Osteoblast (primary cell): ENCODE results near the gene RTCB. TPM values are rescaled to one million over a fixed set of nuclear protein-coding genes. Genes with fewer than 3 reads are reported as not detected.

Experiments used
- DNase-seq: peaks from one replicate; pipeline ENCODE4 v3.0.0; 2011; ENCODE audit warnings: low spot score, mixed read lengths; ENCODE audit not compliant: insufficient read length; ENCODE audit errors: missing footprints
- H2AFZ ChIP-seq: 2 replicates; pipeline ENCODE4 v1.6.0; 2011; ENCODE audit warnings: mild to moderate bottlenecking, low read length
- H3K27ac ChIP-seq: 2 replicates; pipeline ENCODE4 v1.5.1; 2011; ENCODE audit warnings: mild to moderate bottlenecking, low read depth, low read length, moderate library complexity
- H3K27me3 ChIP-seq: 2 replicates; pipeline ENCODE4 v1.6.0; 2012; ENCODE audit warnings: mild to moderate bottlenecking, control low read depth, inconsistent platforms, low read length, moderate library complexity; ENCODE audit not compliant: insufficient read depth
- H3K36me3 ChIP-seq: 2 replicates; pipeline ENCODE4 v1.5.1; 2011; ENCODE audit warnings: mild to moderate bottlenecking, low read length, control low read depth, moderate library complexity; ENCODE audit not compliant: insufficient read depth
- H3K4me1 ChIP-seq: 2 replicates; pipeline ENCODE4 v1.5.1; 2011; ENCODE audit warnings: mild to moderate bottlenecking, low read length, control low read depth, moderate library complexity; ENCODE audit not compliant: insufficient read depth
- H3K4me2 ChIP-seq: 2 replicates; pipeline ENCODE4 v1.6.0; 2011; ENCODE audit warnings: mild to moderate bottlenecking, low read length; ENCODE audit not compliant: insufficient read depth
- H3K4me3 ChIP-seq: fragments of 200-600 bp; sonication (generic); 3 replicates; pipeline ENCODE4 v1.5.1; 2012; ENCODE audit warnings: mild to moderate bottlenecking, low read length, inconsistent platforms; ENCODE audit not compliant: insufficient read depth
- H3K79me2 ChIP-seq: 2 replicates; pipeline ENCODE4 v1.6.0; 2012; ENCODE audit warnings: mild to moderate bottlenecking, low read length, control low read depth, inconsistent platforms; ENCODE audit not compliant: insufficient read depth
- H3K9me3 ChIP-seq: 2 replicates; pipeline ENCODE4 v1.5.1; 2011; ENCODE audit warnings: low read depth, low read length, control low read depth
- H4K20me1 ChIP-seq: 2 replicates; pipeline ENCODE4 v1.6.0; 2012; ENCODE audit warnings: mild to moderate bottlenecking, low read length, control low read depth; ENCODE audit not compliant: insufficient read depth
- total RNA-seq: library from RNA; depleted of rRNA; stranded (reverse); fragments of >200 nt; gene quantifications from 2 replicates; pipeline ENCODE4 v1.2.3, GENCODE V29; 2012
- TF ChIP-seq, protein P1 (sequence below): IDR thresholded peaks from 2 replicates; pipeline ENCODE4 v1.5.1; 2011; ENCODE audit warnings: mild to moderate bottlenecking, low read depth, low read length, moderate library complexity; ENCODE audit errors: extremely low read depth

The RTCB gene
- total RNA-seq, 1 donor = 107 TPM

DNA sequence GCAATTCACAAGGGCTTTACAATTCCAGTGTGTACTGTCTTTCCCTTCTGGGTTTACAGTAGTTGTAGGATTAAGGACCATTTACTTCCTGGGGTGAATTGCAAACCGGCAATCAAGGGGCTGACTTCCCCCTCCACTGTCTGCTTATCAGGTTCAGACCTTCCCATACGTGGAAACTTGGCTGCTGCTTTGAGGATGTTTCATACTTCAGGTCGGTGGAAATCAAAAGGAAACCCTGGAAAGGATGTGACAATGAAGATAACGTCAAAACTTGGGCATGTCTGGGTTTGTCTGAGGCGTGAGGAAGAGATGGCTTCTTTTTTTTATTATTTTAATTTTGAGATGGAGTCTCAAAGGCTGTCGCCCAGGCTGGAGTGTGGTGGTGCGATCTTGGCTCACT lies 2.1 kb upstream of the RTCB start:
- no peak overlapping the region for H2AFZ ChIP-seq
- no peak for DNase-seq

DNA sequence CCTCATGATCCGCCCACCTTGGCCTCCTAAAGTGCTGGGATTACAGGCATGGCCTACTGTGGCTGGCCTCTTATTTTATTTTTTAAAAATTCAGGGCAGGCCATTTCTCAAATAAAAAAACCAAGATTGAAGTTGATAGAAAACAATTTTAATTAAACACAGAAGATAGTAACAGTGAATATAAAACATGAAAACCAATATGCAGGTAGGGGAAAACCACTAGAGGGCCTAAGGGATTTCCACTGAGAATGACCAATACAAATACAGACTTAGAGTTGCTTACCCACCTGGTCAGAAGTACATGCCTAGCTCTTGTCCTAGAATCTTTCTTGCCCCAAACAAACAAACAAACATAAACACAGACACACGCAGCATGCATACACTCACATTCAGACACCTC lies 1.7 kb upstream of the RTCB start:
- no peaks in the 10 kb centered on the region for H4K20me1 ChIP-seq
- H3K4me1 ChIP-seq = peaks cover 16% of the 10 kb centered on the region
- TF ChIP-seq, protein P1, sequence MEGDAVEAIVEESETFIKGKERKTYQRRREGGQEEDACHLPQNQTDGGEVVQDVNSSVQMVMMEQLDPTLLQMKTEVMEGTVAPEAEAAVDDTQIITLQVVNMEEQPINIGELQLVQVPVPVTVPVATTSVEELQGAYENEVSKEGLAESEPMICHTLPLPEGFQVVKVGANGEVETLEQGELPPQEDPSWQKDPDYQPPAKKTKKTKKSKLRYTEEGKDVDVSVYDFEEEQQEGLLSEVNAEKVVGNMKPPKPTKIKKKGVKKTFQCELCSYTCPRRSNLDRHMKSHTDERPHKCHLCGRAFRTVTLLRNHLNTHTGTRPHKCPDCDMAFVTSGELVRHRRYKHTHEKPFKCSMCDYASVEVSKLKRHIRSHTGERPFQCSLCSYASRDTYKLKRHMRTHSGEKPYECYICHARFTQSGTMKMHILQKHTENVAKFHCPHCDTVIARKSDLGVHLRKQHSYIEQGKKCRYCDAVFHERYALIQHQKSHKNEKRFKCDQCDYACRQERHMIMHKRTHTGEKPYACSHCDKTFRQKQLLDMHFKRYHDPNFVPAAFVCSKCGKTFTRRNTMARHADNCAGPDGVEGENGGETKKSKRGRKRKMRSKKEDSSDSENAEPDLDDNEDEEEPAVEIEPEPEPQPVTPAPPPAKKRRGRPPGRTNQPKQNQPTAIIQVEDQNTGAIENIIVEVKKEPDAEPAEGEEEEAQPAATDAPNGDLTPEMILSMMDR = peak; percentile 49
- no peak overlapping the region for H3K4me3 ChIP-seq
- H3K36me3 ChIP-seq = no peaks in the 10 kb centered on the region
- H3K4me2 ChIP-seq = no peak overlapping the region
- H3K27me3 ChIP-seq = peaks cover 11% of the 10 kb centered on the region
- H3K27ac ChIP-seq = no peak overlapping the region
- no peak for DNase-seq
- peaks cover 31% of the 10 kb centered on the region for H3K79me2 ChIP-seq
- no peak overlapping the region for H2AFZ ChIP-seq
- H3K9me3 ChIP-seq = no peaks in the 10 kb centered on the region

More for the DNA sequence above, 2.1 kb upstream of the RTCB start:
- Histone ChIP-seq H3K36me3 (no peaks in the 10 kb centered on the region), H3K4me1 (peaks cover 16% of the 10 kb centered on the region), H3K27ac (no peak overlapping the region), H4K20me1 (no peaks in the 10 kb centered on the region), H3K27me3 (peaks cover 15% of the 10 kb centered on the region), H3K9me3 (no peaks in the 10 kb centered on the region), H3K4me3 (no peak overlapping the region), H3K4me2 (no peak overlapping the region), H3K79me2 (peaks cover 27% of the 10 kb centered on the region)
- TF ChIP-seq, protein P1 = no peak

DNA sequence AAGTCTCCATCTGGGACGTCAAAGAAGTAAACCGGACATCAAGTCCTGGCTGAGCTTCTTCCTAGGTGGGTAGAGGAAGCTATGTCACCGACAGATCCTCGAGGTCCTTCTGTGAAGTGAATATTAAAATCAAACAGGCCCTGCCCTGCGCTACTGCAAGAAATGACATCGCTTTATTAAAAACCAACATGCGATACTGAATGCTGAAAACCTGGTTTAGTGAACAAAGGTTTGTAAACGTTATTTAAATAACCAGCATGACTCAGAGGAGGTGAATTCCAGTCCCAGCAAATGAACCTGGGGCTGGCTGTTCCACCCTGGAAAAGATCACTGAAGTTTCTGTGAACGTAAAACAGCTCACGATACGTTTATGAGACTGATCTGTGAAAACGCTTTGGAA lies 645 bp downstream of the RTCB start:
- DNase-seq = no peak
- Histone ChIP-seq H3K79me2 (peaks cover 47% of the 10 kb centered on the region), H3K4me2 (peak overlapping the region; percentile 98), H3K4me1 (peaks cover 16% of the 10 kb centered on the region), H3K27me3 (peaks cover 2% of the 10 kb centered on the region), H3K9me3 (no peaks in the 10 kb centered on the region), H4K20me1 (no peaks in the 10 kb centered on the region), H3K27ac (peak overlapping the region; percentile 77), H2AFZ (peak overlapping the region; percentile 90), H3K36me3 (peaks cover 21% of the 10 kb centered on the region), H3K4me3 (peak overlapping the region; percentile 95)
- TF ChIP-seq, protein P1 = no peak

DNA sequence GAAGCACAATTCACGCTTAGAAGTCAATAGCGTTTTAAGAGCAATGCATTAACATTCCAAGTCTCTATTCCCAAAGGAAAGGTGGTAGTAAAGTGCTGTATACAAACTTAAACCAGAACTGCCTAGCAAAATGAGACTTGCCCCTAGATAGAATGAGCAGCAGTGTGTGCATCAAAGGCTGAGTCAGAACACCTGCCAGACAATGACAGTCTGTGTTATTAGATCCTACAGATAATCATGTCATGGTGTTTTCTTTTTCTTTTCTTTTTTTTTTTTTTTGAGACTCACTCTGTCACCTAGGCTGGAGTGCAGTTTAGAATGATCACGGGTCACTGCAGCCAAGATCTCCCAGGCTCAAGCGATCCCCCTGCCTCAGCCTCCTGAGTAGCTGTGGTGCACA lies 1.6 kb downstream of the RTCB start:
- peaks cover 16% of the 10 kb centered on the region for H3K4me1 ChIP-seq
- no peaks in the 10 kb centered on the region for H4K20me1 ChIP-seq
- H3K27me3 ChIP-seq = no peaks in the 10 kb centered on the region
- H3K36me3 ChIP-seq = peaks cover 31% of the 10 kb centered on the region
- no peaks in the 10 kb centered on the region for H3K9me3 ChIP-seq
- TF ChIP-seq, protein P1 = no peak
- H3K79me2 ChIP-seq = peaks cover 47% of the 10 kb centered on the region
- H3K4me3 ChIP-seq = no peak overlapping the region
- no peak for DNase-seq
- H3K27ac ChIP-seq = peak overlapping the region; percentile 77
- H3K4me2 ChIP-seq = peak overlapping the region; percentile 98
- no peak overlapping the region for H2AFZ ChIP-seq
